Choroid plexus epithelial cell (primary cell): Measurements from ENCODE around the gene SAMHD1.

Experiments used
- DNase-seq: peaks from one replicate; pipeline ENCODE4 v3.0.0-alpha.2; 2010; ENCODE audit warnings: low read depth
- H3K4me3 ChIP-seq: 2 replicates; pipeline ENCODE4 v1.5.1; 2011; ENCODE audit warnings: low read depth, mild to moderate bottlenecking, control low read depth, low read length, moderate library complexity
- CTCF ChIP-seq: conservative IDR thresholded peaks from 2 replicates; pipeline ENCODE4 v1.5.1; 2011; ENCODE audit warnings: low read depth, mild to moderate bottlenecking, control low read depth, inconsistent platforms, low read length, moderate library complexity

SAMHD1 gene

GRCh38 chr20:36872852-36873251 is 78.7 kb downstream of the SAMHD1 start:
- no peak for TF ChIP-seq CTCF
- DNase-seq = no peak
- H3K4me3 ChIP-seq = no peak overlapping the region

- TF ChIP-seq CTCF = no peak
- H3K4me3 ChIP-seq = no peak overlapping the region
- DNase-seq = no peak
Measured at GRCh38 chr20:36871640-36872570, 79.6 kb downstream of the SAMHD1 start.

DNA sequence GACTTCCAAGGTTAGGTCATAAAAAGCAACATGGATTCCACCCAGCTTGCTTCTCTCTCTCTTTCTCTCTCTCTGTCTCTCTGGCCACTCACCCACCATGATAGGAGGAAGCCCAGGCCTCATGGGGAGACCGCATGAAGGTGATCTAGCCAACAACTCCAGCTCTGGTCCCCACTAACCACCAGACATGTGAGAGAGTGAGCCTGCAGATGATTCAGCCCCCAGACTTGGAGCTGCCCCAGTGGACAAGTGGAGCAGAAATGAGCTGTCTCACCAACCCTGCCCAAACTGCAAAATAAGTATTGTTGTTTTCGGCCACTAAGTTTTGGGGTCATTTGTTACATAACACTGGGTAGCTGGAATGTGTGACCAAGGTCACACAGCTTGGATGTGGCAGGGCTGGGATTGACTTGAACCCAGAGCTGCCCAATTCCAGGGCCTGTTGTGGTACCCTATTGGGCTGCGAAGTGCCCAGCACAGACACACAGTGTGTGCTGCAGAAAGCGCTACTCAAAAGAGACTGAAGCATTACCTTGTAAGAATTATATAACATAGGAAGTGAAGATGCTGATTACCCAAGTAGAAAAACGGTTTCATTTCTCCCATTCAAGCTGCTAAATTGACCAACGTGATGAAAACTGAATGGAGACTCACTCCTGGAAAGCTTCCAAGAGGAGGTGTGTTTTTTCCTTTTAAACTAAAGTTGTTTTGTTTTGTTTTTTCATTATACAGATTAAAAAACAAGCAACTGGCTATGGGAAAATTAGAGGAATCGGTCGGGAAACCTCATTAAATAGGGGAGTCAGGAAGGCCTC is 84.6 kb downstream of the SAMHD1 start:
- no peak for TF ChIP-seq CTCF
- no peak for DNase-seq
- no peak overlapping the region for H3K4me3 ChIP-seq

DNA sequence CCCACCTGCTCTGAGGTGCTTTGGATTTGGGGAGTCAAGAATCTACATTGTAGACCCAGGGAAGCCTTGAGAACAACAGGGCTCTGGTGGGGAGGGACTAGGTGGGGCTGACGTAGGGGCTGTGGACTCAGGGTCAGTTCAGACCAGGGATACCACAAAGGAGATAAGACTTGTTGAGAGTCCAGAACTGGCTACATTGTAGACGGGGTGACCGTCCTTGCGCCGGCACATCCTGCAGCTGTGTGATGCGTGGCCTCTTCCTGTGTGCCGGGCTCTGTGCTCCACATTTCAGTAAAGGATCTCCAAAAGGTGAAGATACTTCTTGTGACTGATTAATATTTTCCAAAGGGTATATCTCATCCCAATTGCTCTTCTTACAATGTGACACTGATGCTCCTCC is 85.3 kb downstream of the SAMHD1 start:
- H3K4me3 ChIP-seq = no peak overlapping the region
- DNase-seq = no peak
- TF ChIP-seq CTCF = no peak

- TF ChIP-seq CTCF = no peak
- H3K4me3 ChIP-seq = no peak overlapping the region
- no peak for DNase-seq
Measured at GRCh38 chr20:36865861-36866149, 85.7 kb downstream of the SAMHD1 start.

DNA sequence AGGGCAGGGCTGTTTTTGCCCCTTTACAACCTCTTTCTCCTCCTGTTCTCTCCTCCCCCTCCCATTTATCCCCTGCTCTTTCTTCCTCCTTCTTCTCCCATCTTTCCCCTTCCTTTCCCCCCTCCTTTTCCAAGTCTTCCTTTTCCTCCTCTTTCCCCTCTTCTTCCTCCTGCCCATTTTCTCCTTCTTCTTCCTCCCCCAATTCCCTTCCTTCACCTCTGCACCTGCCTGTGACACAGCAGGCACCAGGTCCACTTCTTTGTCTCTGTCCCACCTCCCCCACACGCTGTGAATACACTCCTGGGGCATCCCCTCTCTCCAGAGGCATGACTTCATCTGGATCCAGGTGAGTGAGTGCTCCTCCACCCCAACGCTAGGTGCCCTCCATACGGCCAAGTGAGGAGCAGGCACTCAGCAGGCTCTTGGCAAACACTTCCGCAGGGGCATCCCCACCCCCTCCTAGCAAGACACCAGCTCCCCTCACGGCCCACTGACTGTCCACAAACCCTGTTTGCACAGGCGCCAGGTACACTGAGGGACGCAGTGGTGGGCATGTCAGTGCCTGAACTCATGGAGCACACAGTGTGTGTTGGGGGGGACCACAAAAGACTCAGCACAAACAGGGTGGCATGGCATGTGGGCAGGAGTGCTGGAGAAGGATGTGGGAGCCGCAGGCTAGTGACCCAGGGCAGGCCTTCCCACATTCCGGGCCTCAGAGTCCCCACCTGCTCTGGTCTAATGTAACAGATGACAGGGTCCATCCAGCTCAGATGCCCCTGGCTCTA is 86.2 kb downstream of the SAMHD1 start:
- no peak for DNase-seq
- H3K4me3 ChIP-seq = no peak overlapping the region
- TF ChIP-seq CTCF = no peak
